HEK293T (cell line): Measurements from ENCODE around the gene CPM.
"Not testable (repeated sequence)": the region's sequence is repeated elsewhere in the genome, so short reads cannot be mapped to it uniquely, and the experiment has no call there.

Experiments used
- CTCF ChIA-PET: fragments of 350-600 bp; formaldehyde crosslinking; extraction: SDS; loops from one replicate; lab custom pipeline; 2021; ENCODE audit warnings: antibody characterized with exemption, inconsistent platforms; lab: Yijun Ruan, JAX
- POLR2A ChIA-PET: fragments of 350-600 bp; formaldehyde crosslinking; extraction: SDS; loops from one replicate; lab custom pipeline; 2020; ENCODE audit warnings: antibody characterized with exemption, inconsistent platforms; lab: Yijun Ruan, JAX
- DNase-seq: peaks from one replicate; pipeline ENCODE4 v3.0.0; 2012; ENCODE audit warnings: mixed read lengths; ENCODE audit errors: extremely low spot score
- ARNT ChIP-seq: fragments of 450-650 bp; IDR thresholded peaks from 2 replicates; pipeline ENCODE4 v1.6.1; 2017; ENCODE audit warnings: mild to moderate bottlenecking
- BHLHE40 ChIP-seq: fragments of 450-650 bp; IDR thresholded peaks from 2 replicates; pipeline ENCODE4 v1.6.1; 2016; ENCODE audit warnings: mild to moderate bottlenecking, moderate library complexity, borderline replicate concordance
- CTBP1 ChIP-seq: fragments of 450-650 bp; IDR thresholded peaks from 2 replicates; pipeline ENCODE4 v1.6.1; 2016; ENCODE audit warnings: borderline replicate concordance
- ELF4 ChIP-seq: fragments of 450-650 bp; IDR thresholded peaks from 2 replicates; pipeline ENCODE4 v1.6.1; 2017; ENCODE audit warnings: antibody characterized with exemption
- FOXA1 ChIP-seq: fragments of 450-650 bp; IDR thresholded peaks from 2 replicates; pipeline ENCODE4 v1.6.1; 2016; ENCODE audit warnings: mild to moderate bottlenecking
- FOXK2 ChIP-seq: fragments of 450-650 bp; IDR thresholded peaks from 2 replicates; pipeline ENCODE4 v1.6.1; 2016; ENCODE audit warnings: mild to moderate bottlenecking
- FOXM1 ChIP-seq: fragments of 450-650 bp; IDR thresholded peaks from 2 replicates; pipeline ENCODE4 v1.6.1; 2017; ENCODE audit warnings: mild to moderate bottlenecking, borderline replicate concordance
- HDGF ChIP-seq: fragments of 450-650 bp; IDR thresholded peaks from 2 replicates; pipeline ENCODE4 v1.6.1; 2017; ENCODE audit warnings: antibody characterized with exemption, borderline replicate concordance
- L3MBTL2 ChIP-seq: fragments of 450-650 bp; conservative IDR thresholded peaks from 2 replicates; pipeline ENCODE4 v1.6.1; 2016; ENCODE audit warnings: mild to moderate bottlenecking
- LEF1 ChIP-seq: fragments of 450-650 bp; IDR thresholded peaks from 2 replicates; pipeline ENCODE4 v1.6.1; 2017; ENCODE audit warnings: mild to moderate bottlenecking, borderline replicate concordance
- NFRKB ChIP-seq: fragments of 450-650 bp; IDR thresholded peaks from 2 replicates; pipeline ENCODE4 v1.6.1; 2016; ENCODE audit warnings: mild to moderate bottlenecking, moderate library complexity
- SP1 ChIP-seq: fragments of 450-650 bp; IDR thresholded peaks from 2 replicates; pipeline ENCODE4 v1.6.1; 2017
- SUZ12 ChIP-seq: fragments of 450-650 bp; IDR thresholded peaks from 2 replicates; pipeline ENCODE4 v1.6.1; 2016; ENCODE audit warnings: mild to moderate bottlenecking
- TARDBP ChIP-seq: fragments of 450-650 bp; IDR thresholded peaks from 2 replicates; pipeline ENCODE4 v1.6.1; 2016
- ZNF384 ChIP-seq: fragments of 450-650 bp; IDR thresholded peaks from 2 replicates; pipeline ENCODE4 v1.6.1; 2016
- TF ChIP-seq, protein P1 (sequence below): fragments of 450-650 bp; IDR thresholded peaks from 2 replicates; pipeline ENCODE4 v1.6.1; 2016

The CPM gene

DNA sequence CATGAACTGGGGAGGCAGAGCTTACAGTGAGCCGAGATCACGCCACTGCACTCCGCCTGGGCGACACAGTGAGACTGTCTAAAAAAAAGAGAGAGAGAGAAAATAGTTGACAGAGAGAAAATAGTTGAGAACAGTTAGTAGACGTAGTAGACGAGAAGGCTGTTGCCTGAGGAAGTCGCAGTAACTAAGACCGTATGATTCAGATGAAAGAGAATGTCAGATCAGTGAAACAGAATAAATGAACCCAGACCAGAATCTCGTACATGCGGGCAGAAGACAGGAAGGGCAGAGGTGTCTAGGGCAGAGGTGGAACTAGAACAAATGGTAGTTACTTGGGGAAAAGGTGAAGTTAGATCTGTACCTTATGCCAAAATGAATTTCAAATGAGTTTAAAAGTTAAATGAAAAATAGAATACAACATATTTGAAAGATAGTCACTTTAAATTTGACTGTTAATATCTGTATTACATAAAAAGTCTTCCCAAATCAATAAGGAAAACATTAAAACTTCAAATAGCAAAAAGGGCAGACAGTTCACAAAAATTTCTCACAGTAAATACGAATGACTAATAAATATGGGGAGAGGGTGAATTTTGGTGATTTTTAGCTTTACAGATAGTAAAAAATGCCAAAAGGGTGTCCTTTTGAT lies 107.3 kb downstream of the CPM start:
- ChIA-PET CTCF (no interaction called here), POLR2A (no interaction called here)
- no peak for DNase-seq
- no peak for TF ChIP-seq ELF4

DNA sequence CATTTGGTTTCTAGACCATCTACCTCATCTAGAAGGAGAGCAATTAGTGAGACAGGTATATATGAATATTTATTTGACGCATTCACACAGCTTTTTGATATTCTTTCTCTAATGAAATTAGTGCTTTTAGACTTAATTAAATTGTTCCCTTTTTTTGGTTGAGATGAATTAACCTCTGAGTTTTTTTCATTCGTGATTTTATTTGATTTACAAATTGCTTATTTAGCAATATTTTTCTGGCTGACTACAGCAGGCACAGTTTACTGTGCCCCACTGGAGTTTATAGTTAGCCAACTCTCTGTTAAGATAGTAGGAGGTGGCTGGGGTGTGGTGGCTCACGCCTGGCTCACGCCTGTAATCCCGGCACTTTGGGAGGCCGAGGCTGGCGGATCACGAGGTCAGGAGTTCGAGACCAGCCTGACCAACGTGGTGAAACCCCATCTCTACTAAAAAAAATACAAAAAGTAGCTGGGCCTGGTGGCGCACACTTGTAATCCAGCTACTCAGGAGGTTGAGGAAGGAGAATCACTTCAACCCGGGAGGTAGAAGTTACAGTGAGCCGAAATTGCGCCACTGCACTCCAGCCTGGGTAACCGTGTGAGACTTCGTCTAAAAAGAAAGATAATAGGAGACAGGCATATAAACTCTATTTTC lies 108.2 kb downstream of the CPM start:
- POLR2A ChIA-PET = no interaction called here
- CTCF ChIA-PET = no interaction called here
- no peak for TF ChIP-seq BHLHE40
- DNase-seq = no peak

DNA sequence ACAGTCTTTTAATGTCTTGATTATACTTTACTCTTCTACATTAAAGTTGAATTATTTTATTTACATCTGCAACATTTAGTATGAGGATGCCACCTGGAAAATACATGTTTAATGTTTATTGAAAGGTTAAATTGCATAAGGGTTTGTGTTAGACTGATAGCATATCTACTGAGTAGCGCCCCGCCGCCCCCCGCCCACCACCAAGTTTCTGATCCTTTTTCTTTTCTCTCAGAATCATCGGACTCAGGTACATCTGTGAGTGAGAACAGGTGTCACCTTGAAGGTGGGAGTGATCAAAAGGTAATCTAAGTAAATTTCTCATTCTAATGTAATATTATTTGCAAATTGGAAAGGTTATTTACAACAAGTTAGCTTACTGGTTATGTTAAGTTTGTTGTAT lies 108.8 kb downstream of the CPM start:
- no peak for TF ChIP-seq ARNT
- no peak for TF ChIP-seq NFRKB
- TF ChIP-seq FOXM1 = no peak
- no peak for TF ChIP-seq SP1
- no peak for TF ChIP-seq ZNF384
- TF ChIP-seq BHLHE40 = no peak
- TF ChIP-seq TARDBP = no peak
- no peak for TF ChIP-seq SUZ12
- TF ChIP-seq FOXK2 = no peak
- ChIA-PET POLR2A (no interaction called here), CTCF (no interaction called here)
- DNase-seq = no peak

DNA sequence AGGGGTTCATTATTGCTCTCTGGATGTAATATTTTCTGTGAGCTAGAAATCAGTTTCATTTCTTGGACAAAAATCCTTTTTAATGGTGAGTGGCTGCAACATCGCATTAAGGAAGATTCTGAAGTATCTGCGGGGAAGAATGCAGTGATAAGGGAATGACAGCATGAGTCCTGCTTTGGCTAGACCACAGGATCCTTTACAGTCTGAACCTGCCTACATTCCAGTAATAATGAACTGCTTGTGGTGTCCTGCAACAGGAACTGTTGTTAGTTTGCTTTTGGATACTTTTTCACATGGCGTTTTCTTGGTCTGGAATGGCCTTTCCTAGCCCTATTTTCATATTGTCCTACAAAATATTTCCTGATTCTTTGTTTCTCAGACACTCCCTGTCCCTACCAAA lies 109.3 kb downstream of the CPM start:
- POLR2A ChIA-PET = no interaction called here
- TF ChIP-seq LEF1 = no peak
- no peak for TF ChIP-seq L3MBTL2
- no peak for TF ChIP-seq FOXM1
- TF ChIP-seq SUZ12 = no peak
- no peak for TF ChIP-seq ZNF384
- no peak for TF ChIP-seq NFRKB
- TF ChIP-seq TARDBP = no peak
- TF ChIP-seq SP1 = no peak
- TF ChIP-seq, protein P1, sequence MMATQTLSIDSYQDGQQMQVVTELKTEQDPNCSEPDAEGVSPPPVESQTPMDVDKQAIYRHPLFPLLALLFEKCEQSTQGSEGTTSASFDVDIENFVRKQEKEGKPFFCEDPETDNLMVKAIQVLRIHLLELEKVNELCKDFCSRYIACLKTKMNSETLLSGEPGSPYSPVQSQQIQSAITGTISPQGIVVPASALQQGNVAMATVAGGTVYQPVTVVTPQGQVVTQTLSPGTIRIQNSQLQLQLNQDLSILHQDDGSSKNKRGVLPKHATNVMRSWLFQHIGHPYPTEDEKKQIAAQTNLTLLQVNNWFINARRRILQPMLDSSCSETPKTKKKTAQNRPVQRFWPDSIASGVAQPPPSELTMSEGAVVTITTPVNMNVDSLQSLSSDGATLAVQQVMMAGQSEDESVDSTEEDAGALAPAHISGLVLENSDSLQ = no peak
- no peak for TF ChIP-seq FOXA1
- TF ChIP-seq BHLHE40 = no peak
- TF ChIP-seq CTBP1 = no peak
- TF ChIP-seq ELF4 = no peak
- TF ChIP-seq FOXK2 = no peak
- TF ChIP-seq HDGF = no peak
- no peak for TF ChIP-seq ARNT
- CTCF ChIA-PET = no interaction called here
- DNase-seq = no peak

DNA sequence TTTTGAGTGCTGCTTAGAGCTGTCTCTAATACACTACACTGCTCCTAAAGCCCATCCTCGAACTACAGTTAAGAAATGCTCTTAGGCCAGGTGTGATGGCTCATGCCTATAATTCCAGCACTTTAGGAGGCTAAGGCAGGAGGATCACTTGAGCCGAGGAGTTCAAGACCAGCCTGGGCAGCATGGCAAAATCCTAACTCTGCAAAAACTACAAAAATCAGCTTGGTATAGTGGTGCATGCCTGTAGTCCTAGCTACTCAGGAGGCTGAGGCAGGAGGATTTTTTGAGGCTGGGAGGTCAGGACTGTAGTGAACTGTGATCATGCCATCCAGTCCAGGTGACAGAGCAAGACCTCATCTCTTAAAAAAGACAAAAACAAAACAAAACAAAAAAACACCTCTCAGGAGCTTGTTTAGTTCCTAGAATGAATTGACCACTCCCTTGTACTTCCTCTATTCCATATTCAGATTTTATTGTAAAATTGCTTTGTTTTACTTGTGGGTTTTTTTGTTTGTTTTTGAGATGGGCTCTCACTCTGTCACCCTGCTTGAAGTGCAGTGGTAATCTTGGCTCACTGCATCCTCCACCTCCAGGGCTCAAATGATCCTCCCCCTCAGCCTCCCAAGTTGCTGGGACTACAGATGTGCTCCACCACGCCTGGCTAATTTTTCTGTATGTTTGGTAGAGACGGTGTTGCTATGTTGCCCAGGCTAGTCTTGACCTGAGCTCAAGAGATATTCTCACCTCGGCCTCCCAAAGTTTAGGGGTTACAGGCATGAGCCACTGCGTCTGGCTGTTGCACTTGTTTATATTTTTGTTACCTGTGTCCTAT lies 111.4 kb downstream of the CPM start:
- ChIA-PET CTCF (no interaction called here), POLR2A (interaction anchor here (1.3 kb wide), 2 partner anchors 13 to 14 kb away, joined by 4 to 5 read pairs; partner anchors contain the start of gene MDM2)
- TF ChIP-seq TARDBP (no peak), FOXA1 (no peak), ELF4 (no peak), SP1 (no peak), NFRKB (no peak), LEF1 (no peak), FOXM1 (no peak), FOXK2 (no peak), HDGF (no peak), L3MBTL2 (no peak), BHLHE40 (no peak), SUZ12 (no peak)
- TF ChIP-seq, protein P1 = no peak
- DNase-seq = no peak

DNA sequence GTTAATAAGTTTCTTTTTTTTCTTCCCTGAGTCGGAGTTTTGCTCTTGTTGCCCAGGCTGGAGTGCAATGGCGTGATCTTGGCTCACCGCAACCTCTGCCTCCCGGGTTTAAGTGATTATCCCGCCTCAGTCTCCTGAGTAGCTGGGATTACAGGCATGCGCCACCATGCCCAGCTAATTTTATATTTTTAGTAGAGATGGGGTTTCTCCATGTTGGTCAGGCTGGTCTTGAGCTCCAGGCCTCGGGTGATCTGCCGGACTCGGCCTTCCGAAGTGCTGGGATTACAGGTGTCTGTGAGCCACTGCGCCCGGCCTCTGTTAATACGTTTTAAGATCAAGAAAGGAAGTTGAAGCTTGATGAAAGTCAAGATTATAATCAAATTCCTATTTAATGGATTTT lies 113.5 kb downstream of the CPM start:
- CTCF ChIA-PET = interaction anchor here (0.6 to 0.8 kb wide), 2 partner anchors 10 to 147 kb away, joined by 4 read pairs; no protein-coding TSS in a partner anchor
- DNase-seq = not testable (repeated sequence)
- POLR2A ChIA-PET = interaction anchor here (0.7 to 0.9 kb wide), 2 partner anchors 11 to 12 kb away, joined by 3 to 4 read pairs; no protein-coding TSS in a partner anchor
